GM12874 (cell line): ENCODE data around the gene DRC3.

ENCODE experiments used
- CTCF ChIP-seq: IDR thresholded peaks from 2 replicates; pipeline ENCODE4 v1.5.1; 2011; ENCODE audit warnings: low read depth, mild to moderate bottlenecking, control low read depth, low read length, moderate library complexity; ENCODE audit not compliant: insufficient read depth

The DRC3 gene

GRCh38 chr17:17975436-17975835 is 2.8 kb downstream of the DRC3 start:
- no peak for TF ChIP-seq CTCF

GRCh38 chr17:17976931-17977570 is 4.4 kb downstream of the DRC3 start:
- no peak for TF ChIP-seq CTCF

- TF ChIP-seq CTCF, result no peak
Observed at GRCh38 chr17:17978481-17979424, 6.1 kb downstream of the DRC3 start.

- no peak for TF ChIP-seq CTCF
Observed at GRCh38 chr17:17979778-17980177, 7.1 kb downstream of the DRC3 start.

GRCh38 chr17:17981330-17981729 is 8.7 kb downstream of the DRC3 start:
- TF ChIP-seq CTCF, result no peak

- no peak for TF ChIP-seq CTCF
Observed at GRCh38 chr17:17982801-17983200, 10.1 kb downstream of the DRC3 start.

- no peak for TF ChIP-seq CTCF
Observed at GRCh38 chr17:17983376-17983775, 10.7 kb downstream of the DRC3 start.
